Neural crest cell (in vitro differentiated cells): Measurements from ENCODE around the gene TYW5. TPM values are rescaled to one million over a fixed set of nuclear protein-coding genes. Genes with fewer than 3 reads are reported as not detected.
A peak's percentile ranks its signal among the peaks of the same experiment; 100 is the strongest.

Experiments used
- DNase-seq: peaks from one replicate; pipeline ENCODE4 v3.0.0; 2021; ENCODE audit warnings: low read depth, mixed read lengths, low spot score
- H3K27ac Mint-ChIP-seq: one replicate; pipeline ENCODE4 v1.8.0; 2021; ENCODE audit warnings: mild to moderate bottlenecking, mixed read lengths; ENCODE audit not compliant: unreplicated experiment
- H3K27me3 Mint-ChIP-seq: 2 replicates; pipeline ENCODE4 v1.8.0; 2021; ENCODE audit warnings: low read depth, mild to moderate bottlenecking, mixed read lengths
- H3K36me3 Mint-ChIP-seq: 2 replicates; pipeline ENCODE4 v1.8.0; 2021; ENCODE audit warnings: low read depth, mild to moderate bottlenecking, mixed read lengths
- H3K4me1 Mint-ChIP-seq: 2 replicates; pipeline ENCODE4 v1.8.0; 2021; ENCODE audit warnings: mixed read lengths
- H3K4me3 Mint-ChIP-seq: one replicate; pipeline ENCODE4 v1.8.0; 2021; ENCODE audit warnings: mild to moderate bottlenecking, mixed read lengths
- H3K9me3 Mint-ChIP-seq: 2 replicates; pipeline ENCODE4 v1.8.0; 2021; ENCODE audit warnings: mixed read lengths
- total RNA-seq: library from RNA; stranded (reverse); gene quantifications from 2 replicates; pipeline ENCODE4 v1.2.1, GENCODE V29; 2021
- TF ChIP-seq, protein P1 (sequence below): fragments of 200-600 bp; sonication (generic); conservative IDR thresholded peaks from 2 replicates; pipeline ENCODE4 v1.5.0; 2021; ENCODE audit warnings: antibody characterized with exemption, mild to moderate bottlenecking

The TYW5 gene
- total RNA-seq, 1 donor from 2014 or later = 10.6 TPM

DNA sequence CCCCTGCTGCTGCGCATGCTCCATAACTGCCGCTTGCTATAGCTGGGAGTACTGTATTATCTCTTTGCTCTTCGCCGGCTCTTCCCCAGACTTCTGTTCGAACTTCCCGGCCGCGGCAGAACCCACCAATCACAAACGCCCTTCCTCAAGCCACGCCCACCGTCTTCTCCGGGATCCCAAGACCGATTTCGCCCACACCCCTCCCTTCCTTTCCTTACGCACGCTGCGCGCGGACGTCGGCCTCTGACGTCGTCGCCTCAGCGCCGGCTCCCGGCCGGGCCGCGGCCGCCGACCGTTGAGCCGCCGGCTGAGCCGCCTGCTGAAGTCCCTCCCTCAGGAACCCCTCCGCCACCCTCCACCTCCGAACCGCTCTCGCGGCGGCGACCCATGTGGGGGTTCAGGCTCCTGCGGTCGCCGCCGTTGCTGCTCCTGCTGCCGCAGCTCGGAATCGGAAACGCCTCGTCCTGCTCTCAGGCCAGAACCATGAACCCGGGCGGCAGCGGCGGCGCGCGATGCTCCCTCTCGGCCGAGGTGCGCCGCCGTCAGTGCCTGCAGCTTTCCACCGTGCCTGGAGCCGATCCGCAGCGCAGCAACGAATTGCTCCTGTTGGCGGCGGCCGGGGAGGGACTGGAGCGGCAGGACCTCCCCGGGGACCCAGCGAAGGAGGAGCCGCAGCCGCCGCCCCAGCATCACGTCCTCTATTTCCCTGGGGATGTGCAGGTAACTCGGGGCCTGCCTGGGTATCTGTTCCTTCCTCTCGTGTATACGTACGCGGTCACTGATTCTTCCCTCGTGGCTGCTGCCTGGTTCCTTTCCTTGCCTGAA, 44.0 kb downstream of the TYW5 start, which contains the start of gene C2orf69:
Gene C2orf69, plus strand, starts transcription at position 242 of the 825 bp plus-strand sequence. Its CDS starts 146 bp downstream, at position 388.
- Mint-ChIP-seq H3K27me3 (no peaks in the 10 kb centered on the region), H3K4me3 (peak within 1 kb of the TSS; percentile 93), H3K27ac (peak within 1 kb of the TSS; percentile 97), H3K4me1 (peaks cover 31% of the 10 kb centered on the region), H3K36me3 (peaks cover 15% of the 10 kb centered on the region), H3K9me3 (peaks cover 6% of the 10 kb centered on the region)
- TF ChIP-seq, protein P1, sequence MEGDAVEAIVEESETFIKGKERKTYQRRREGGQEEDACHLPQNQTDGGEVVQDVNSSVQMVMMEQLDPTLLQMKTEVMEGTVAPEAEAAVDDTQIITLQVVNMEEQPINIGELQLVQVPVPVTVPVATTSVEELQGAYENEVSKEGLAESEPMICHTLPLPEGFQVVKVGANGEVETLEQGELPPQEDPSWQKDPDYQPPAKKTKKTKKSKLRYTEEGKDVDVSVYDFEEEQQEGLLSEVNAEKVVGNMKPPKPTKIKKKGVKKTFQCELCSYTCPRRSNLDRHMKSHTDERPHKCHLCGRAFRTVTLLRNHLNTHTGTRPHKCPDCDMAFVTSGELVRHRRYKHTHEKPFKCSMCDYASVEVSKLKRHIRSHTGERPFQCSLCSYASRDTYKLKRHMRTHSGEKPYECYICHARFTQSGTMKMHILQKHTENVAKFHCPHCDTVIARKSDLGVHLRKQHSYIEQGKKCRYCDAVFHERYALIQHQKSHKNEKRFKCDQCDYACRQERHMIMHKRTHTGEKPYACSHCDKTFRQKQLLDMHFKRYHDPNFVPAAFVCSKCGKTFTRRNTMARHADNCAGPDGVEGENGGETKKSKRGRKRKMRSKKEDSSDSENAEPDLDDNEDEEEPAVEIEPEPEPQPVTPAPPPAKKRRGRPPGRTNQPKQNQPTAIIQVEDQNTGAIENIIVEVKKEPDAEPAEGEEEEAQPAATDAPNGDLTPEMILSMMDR = peak; percentile 28
- peak; percentile 98 for DNase-seq

DNA sequence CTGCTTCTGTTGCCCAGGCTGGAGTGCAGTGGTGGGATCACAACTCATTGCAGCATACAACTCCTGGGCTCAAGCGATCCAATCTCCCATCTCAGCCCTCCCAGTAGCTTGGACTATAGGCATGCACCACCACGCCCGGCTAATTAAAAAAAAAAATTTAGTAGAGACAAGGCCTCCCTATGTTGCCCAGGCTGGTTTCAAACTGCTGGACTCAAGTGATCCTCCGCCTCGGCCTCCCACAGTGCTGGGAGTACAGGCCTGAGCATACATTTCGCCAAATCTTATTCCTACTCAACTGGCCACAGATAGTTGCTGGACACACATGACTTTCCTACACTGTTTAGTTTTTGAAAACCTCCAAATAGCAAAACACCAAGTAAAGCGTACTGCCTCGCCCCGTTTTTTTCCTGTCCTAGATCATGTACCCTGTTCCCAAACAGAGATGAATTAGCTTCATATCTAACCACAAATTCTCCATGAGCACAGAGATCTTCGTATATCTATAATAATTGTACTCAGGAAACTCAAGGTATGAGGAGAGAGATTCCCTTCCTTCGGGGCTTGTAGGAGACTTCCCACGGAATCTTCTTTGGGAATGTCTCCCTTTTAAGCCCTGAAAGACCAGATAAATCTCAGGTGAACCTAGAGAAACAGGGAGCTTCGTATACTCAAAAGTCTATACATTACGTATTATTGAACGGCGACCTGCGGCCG, 44.8 kb downstream of the TYW5 start:
- peaks cover 8% of the 10 kb centered on the region for H3K36me3 Mint-ChIP-seq
- peak overlapping the region; percentile 57 for H3K27ac Mint-ChIP-seq
- peak overlapping the region; percentile 93 for H3K4me3 Mint-ChIP-seq

DNA sequence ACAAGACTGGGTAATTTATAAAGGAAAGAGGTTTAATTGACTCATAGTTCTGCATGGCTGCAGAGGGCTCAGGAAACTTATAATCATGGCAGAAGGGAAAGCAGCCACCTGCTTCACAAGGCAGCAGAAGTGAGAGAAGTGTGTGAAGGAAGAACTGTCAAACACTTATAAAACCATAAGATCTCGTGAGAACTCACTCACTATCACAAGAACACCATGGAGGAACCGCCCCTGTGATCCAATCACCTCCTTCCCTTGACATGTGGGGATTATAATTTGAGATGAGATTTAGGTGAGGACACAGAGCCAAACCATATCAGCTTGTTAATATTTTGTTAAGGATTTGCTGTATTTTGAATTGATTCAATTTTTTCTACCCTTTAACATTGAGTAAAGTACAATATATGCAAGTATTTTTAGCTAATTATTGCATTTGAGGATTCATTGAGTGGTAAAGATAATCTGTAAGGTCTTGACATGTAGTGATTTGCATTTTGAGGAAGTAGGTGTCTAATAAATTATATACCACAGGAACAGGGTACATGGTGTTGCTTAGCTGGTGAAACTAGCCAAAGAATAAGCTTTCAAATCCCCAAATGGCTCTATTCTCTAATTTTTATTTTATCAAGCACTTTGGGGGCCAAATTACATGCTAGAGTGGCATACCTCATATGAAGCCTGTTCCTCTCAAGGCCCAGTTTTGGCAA, 48.1 kb downstream of the TYW5 start:
- Mint-ChIP-seq H3K4me1 (peaks cover 16% of the 10 kb centered on the region), H3K36me3 (no peaks in the 10 kb centered on the region), H3K27me3 (no peaks in the 10 kb centered on the region), H3K4me3 (peak overlapping the region; percentile 13), H3K27ac (no peak overlapping the region), H3K9me3 (peaks cover 3% of the 10 kb centered on the region)
- TF ChIP-seq, protein P1 = no peak
- no peak for DNase-seq

More for the DNA sequence above, 44.8 kb downstream of the TYW5 start:
- Mint-ChIP-seq H3K9me3 (peaks cover 3% of the 10 kb centered on the region), H3K27me3 (no peaks in the 10 kb centered on the region), H3K4me1 (peaks cover 31% of the 10 kb centered on the region)
- no peak for DNase-seq
- TF ChIP-seq, protein P1 = no peak

DNA sequence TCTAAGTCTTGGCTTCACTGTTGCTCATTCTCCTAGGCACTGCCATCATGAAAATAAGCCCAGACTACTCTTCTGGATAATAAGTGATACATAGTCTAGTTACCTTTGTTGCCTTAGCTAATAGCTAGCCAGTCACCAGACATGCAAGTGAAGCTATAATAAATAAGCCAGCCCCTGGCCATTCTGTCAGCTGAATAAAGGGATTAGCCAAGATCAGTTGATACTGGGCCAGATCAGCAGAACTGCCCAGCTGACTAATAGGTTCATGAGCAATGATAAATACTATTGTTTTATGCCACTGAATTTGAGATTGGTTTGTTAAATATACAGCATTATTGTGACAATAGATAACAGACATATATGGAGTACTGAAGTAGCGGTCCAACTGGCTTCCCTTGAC, 52.2 kb downstream of the TYW5 start:
- Mint-ChIP-seq H3K27me3 (no peaks in the 10 kb centered on the region), H3K27ac (no peak overlapping the region), H3K4me1 (no peaks in the 10 kb centered on the region), H3K36me3 (no peaks in the 10 kb centered on the region), H3K9me3 (no peaks in the 10 kb centered on the region), H3K4me3 (no peak overlapping the region)
- DNase-seq = no peak
- TF ChIP-seq, protein P1 = no peak

DNA sequence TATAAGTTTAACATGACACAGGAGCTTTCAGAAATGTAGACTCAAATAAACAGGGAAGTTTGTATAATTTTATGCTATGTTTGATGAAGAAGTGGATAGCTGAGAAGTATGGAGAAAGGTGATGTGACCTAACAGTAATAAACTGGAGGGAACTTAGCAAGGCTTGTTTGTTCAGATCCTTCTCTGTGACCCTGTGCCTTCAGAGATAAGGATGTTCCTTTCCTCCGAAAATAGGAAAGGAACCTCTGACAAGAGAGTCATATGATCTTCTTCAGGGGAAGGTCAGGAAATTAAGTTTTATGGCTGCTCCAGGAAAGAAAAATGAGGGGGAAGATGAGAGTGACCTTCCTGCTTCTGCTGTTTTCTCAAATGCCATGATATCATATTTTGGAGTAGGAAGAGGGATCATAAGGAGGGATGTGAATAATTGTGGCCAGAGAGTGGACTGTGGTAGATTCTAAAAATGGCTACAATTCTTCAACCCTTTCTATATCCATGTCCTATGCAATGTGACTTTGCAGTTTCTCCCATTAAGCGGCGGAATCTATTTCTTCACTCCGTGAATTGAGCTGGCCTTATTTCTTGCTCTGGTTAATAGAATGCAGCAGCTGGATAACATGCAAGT, 52.7 kb downstream of the TYW5 start:
- TF ChIP-seq, protein P1 = no peak
- DNase-seq = no peak
- no peaks in the 10 kb centered on the region for H3K9me3 Mint-ChIP-seq
- H3K36me3 Mint-ChIP-seq = no peaks in the 10 kb centered on the region
- H3K27ac Mint-ChIP-seq = no peak overlapping the region
- H3K27me3 Mint-ChIP-seq = no peaks in the 10 kb centered on the region
- no peaks in the 10 kb centered on the region for H3K4me1 Mint-ChIP-seq
- H3K4me3 Mint-ChIP-seq = no peak overlapping the region
